NCI-H2171 treated with DMSO at 0.1 percent for 48 hours (cell line): ENCODE data around the gene FANCC.
A peak's percentile ranks its signal among the peaks of the same experiment; 100 is the strongest.

Experiments
- DNase-seq: peaks from one replicate; lab custom pipeline; 2025; lab: John Stamatoyannopoulos, UW

The FANCC gene, protein sequence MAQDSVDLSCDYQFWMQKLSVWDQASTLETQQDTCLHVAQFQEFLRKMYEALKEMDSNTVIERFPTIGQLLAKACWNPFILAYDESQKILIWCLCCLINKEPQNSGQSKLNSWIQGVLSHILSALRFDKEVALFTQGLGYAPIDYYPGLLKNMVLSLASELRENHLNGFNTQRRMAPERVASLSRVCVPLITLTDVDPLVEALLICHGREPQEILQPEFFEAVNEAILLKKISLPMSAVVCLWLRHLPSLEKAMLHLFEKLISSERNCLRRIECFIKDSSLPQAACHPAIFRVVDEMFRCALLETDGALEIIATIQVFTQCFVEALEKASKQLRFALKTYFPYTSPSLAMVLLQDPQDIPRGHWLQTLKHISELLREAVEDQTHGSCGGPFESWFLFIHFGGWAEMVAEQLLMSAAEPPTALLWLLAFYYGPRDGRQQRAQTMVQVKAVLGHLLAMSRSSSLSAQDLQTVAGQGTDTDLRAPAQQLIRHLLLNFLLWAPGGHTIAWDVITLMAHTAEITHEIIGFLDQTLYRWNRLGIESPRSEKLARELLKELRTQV

DNA sequence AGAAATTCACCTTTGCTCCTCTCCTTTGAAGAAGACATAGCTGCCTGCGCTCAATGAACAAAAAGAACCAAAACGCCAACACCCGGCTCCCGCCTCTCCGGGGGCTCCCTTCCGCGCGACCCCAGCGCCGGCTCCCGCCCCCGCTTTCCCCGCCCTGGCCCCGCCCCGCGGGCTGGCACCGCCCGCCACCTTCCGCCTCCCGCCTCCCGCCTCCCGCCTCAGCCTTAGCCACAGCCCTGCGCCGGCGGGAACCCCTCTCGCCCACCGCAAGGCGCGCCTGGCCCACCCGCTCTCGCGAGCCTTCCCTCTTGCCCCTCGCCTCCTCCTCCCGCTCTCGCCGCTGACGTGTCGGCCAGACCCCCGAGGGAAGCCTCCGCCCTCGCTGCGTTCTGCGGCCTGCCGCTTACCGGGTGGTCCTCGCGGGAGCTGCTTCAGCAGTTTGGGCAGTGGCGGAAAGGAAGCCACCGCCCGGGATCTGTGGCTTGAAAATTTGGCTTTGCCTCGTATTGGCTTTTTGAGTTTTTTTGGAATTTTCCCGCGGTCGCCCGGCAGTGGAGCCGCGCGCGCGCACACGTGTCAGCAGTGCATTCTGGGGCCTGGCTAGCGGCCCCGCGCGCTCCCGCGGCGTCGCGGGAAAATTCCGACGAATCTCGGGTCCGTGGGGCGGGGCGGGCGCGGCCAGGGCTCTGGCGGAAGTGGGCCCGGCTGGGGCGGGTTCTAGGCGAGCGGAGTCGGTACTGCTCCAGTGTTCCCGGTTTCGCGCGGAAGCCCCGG is at the start of gene FANCC:
FANCC (minus strand) TSS at position 591 of the 774 bp plus-strand sequence. CDS start 68,418 bp downstream, outside the sequence.
- DNase-seq, result peak; percentile 93

DNA sequence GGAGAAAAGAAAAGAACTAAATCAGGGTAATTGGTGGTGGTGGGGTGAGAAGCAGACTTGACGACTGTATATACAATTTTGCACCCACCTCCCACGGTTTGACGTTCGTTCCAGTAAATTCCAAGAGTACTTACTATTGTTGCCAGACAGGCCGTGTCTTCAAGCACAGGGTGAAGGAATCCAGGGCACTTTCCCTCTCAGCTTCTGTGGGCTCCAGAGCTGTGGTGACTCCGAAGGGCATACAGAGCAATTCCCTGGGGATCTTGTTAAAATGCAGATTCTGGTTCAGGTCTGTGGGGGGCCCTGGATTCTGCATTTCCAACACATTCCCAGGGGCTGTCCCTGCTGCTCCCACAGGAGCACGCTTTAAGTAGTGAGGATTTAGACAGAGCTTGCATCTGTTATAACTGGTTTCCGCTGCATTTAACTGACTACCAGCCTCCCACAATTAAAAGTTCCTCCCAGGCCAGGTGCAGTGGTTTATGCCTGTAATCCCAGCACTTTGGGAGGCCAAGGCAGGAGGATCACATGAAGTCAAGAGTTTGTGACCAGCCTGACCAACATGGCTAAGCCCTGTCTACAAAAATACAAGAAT is 49.3 kb upstream of the FANCC start:
- DNase-seq, result no peak

DNA sequence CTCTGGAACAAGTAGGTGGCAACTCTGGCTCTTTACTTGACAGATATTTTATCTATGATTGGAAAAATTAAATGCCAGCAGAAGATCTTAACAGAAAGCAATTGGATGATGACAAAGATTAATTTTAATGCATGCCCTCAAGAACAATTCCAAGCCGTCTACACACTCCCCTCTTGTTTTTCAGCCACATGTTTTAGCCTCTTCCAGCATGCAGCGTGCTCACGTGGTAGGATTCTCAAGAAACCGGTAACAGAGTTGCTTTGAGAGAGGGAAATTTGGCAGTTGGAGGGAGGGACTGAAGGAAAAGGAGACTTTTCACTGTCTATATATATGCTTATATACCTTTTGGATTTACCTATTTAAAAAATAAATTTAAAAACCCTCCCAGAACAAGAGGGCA is 48.3 kb upstream of the FANCC start:
- DNase-seq, result no peak

DNA sequence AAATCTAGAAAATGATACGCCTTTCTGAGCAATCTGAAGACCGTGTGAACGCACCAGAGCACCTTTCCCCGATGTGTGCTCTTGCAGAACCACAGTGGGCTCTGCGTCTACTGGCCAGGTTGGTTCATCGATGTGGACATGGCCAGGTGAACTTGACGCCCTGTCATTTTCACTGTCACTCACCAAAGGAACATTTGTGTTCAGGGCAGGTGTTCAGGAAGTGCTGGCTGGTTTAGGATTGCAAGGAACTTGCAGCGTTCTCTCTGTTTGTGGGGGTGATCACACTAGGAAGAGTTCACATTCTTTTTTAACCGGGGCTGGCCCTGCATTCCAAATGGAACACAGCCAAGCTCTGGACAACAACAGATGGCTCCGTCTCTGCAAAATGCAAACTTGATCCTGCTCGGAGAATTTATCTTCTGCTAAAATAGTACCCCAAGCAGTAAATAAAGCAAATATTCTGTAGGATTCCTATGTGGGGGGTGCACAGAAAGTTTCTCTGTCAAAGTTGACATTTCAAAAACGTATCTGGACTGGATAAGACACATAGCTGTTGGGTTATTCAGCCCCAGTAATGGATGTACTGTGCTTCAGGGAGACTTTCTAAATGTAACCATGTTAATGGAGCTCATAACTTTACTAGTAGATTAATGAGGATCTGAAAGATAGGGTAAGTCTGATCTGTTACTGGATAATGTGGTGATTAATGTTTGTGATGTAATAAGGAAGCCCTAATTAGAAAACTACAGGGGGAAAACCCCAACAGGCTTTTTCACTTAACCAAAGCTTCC is 45.7 kb upstream of the FANCC start:
- peak; percentile 76 for DNase-seq

DNA sequence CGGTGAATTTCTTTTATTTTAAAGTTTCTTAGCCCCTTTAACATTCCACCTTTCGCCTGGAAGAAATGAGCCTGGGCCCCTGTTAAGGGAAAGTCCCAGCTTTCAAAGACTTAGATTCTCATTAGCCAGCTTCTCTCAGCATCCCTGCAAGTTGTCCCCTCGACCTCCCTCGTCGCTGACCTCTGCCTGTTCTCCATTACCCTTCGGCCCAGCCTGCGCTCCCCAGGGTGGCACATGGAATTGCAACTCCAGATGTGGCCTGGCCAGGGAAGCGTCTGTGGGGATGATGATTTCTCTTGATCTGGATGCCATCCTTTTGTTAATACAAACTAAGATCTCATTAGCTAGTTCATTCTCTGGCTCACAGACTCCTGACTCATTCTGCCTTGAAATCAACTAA is 43.4 kb upstream of the FANCC start:
- DNase-seq, result no peak

DNA sequence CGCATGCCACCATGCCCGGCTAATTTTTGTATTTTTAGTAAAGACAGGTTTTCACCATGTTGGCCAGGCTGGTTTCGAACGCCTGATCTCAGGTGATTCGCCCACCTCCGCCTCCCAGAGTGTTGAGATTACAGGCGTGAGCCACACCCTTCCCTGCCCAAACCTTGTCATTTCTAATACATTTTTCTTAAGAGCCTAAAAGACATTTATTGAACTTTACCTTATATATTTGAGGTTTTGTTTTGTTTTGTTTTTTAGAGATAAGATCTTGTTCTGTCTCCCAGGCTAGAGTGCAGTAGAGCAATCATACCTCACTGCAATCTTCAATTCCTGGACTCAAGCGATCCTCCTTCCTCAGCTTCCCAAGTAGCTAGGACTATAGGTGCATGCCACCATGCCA is 39.8 kb upstream of the FANCC start:
- no peak for DNase-seq

DNA sequence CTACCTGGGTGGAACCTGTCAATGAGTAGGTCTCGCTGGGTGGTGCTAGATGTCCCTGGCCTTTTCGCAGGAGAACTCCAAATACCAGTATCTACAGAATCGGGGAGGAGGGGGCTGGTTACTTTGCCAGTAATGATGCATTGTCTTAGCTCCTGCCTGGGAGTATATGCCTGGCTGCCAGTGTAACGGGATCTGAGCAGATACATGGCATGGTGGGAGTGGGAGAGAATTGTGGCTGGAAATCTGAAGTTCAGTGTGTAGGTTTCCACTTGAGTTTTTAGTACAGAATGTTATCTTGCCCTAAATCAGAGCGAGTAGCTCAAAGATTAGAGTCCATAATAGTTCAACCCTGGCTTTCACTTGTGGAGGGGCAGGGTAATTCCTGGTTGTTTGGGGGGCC is 38.0 kb upstream of the FANCC start:
- DNase-seq, result no peak

DNA sequence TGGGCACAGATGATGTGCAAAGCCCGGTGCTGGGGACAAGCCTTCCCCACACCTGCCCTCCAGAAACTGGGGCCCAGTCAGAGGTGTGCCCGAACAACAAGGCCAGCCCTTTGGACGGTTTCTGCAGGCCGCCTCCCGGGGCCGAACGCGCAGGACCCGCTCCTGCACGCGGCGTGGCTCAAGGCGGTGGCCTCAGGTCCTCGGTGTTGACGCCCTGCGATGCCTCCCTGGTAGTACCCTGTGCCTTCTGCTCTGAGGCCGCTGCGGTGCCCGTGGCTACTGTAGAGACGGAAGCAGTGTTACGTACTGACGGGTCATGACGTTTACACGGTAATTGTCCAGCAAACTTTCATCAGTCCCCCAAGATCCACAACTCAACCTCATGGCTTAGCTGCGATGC is 33.5 kb upstream of the FANCC start:
- DNase-seq, result no peak

DNA sequence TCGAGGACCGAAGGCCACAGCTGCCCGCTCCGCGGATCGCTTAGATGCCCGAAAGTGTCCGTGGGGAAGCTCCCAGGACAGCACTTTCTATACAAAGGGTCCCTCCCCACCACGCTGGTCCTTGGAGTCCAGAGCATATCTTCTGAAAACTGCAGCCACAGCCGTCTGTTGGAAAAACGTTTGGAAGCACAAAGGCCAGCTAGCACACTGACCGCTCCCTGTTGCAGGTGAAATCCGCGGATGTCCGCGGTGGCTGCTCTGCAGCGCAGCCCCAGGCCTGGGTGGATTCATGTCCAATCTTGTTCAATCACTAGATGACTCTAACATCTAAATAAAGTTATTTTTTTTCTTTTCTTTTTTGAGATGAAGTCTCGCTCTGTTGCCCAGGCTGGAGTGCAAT is 32.8 kb upstream of the FANCC start:
- no peak for DNase-seq

DNA sequence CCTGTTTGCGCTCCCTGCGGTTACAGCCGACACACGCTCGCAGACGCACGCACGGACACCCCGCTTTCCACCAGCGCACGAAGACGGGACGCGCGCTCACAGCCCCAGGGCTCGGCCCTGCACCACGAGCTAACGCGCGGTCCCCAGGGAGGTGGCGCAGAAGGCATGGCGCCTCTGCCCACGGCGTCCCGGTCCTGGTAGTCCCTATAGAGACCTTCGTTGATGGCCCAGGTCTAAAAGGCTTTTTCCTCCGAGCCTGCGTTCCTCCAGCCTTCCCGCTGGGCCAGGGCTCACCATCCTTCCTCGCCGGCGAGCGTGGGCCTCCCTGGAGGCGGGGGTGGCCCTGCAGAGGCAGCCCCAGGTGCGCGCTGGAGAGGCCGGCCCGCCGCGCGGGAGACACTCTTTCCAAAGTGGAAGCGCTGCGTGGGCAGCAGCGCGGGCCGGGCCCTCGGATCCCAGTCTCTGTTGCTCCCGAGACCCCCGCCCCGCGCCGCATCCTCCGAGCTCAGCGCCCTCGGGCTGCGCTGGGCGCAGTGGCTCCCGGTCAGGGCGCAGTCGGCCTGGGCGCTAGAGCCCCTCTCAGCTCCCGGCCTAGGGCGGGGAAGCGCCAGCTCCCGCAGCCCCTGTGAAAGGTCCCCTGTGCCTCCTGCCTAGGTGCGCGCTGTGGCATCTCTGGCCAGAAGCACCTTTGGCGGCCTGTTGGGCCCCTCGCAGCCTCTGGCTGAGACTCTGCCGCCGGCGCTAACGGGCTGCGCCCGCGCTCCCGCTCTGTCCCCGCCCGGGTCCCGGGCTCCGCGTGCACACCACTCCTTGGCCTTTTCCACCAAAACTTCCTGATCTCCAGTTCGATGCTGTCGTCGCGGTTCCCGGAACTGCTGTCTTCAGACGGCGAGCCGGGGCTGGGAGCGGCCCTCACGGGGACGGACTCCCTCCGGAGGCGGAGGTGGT is 31.9 kb upstream of the FANCC start:
- no peak for DNase-seq

DNA sequence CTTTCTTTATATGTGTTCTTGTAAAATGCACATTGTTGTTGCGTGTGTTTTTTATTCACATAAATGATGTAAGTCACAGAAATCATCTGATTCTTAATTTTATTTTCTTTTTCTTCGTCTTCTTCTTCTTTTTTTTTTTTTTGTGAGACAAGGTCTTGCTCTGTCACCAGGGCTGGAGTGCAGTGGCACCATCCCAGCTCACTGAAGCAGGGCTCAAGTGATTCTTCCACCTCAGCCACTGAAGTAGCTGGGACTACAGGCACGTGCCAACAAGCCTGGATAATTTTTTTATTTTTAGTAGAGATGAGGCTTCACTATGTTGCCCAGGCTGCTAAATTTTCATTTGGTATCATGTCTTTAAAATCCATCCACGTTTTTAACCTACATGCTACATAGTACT is 28.5 kb upstream of the FANCC start:
- DNase-seq, result no peak

DNA sequence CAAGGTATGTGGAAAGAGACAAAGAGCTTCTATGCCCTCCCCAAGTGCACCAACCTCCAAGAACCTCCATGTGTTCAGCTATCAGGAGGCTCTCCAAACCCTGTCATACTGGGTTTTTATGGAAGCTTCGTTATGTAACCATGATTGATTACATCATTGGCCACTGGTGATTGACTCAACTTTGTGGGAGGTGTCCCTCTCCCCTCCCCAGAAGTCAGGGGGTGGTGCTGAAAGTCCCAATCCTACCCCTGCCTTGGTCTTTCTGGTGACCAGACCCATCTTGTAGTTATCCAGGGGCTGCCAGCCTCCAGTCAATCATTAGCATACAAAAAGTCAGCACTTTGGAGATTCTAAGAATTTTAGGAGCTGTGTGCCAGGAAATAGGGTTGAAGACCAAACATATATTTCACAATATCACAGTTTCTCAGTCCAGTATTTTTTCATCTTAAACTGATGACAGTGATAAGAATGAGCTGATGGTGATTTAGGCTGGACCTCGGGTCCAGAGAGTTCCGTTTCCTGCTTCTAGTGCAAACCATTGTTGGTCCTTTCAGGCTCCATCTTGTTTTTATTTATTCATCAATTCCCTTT is 27.3 kb upstream of the FANCC start:
- DNase-seq, result no peak

DNA sequence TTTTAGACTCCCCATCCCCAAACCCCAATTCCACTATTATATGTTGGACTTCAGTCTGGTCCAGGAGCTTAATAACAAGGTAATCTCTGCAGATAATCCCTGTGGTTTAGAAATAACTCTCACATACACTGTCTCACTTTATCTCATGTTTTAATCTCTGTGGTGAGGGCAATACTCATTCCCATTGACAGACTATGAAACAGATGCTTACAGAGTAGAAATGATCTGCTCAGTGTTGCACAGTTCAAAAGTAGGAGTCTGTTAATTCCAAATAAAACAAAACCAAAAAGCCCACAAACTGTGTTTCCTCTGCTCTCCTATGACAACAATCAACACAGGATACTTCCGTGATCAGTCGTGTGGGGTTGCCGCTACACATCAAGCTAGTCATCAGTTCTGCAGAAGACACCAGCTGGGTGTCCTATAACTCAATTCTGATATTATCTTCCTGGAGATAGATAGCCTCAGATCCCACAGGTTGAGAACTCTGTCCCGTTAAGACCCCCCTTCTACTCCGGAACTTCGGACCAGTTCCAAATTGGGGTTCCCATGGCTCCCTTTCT is 26.3 kb upstream of the FANCC start:
- no peak for DNase-seq

DNA sequence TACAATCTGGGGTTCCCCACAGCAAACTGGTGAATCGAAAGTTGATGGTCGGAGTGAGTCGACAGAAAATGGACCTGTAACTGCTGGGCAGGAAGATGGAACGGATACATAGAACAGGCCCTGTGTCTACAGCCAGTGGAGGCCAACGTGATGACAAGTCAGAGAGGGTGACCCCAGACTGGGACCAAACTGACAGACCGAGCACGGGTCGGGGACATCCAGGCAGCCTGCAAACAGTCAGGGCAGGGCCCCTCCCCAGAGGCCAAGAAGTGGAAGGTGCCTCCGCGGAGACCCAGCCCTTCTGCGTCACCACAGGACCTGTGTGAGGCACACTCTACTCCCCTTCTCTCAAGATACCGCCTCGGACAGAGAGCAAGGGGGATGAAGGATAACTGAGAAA is 25.1 kb upstream of the FANCC start:
- DNase-seq, result no peak

DNA sequence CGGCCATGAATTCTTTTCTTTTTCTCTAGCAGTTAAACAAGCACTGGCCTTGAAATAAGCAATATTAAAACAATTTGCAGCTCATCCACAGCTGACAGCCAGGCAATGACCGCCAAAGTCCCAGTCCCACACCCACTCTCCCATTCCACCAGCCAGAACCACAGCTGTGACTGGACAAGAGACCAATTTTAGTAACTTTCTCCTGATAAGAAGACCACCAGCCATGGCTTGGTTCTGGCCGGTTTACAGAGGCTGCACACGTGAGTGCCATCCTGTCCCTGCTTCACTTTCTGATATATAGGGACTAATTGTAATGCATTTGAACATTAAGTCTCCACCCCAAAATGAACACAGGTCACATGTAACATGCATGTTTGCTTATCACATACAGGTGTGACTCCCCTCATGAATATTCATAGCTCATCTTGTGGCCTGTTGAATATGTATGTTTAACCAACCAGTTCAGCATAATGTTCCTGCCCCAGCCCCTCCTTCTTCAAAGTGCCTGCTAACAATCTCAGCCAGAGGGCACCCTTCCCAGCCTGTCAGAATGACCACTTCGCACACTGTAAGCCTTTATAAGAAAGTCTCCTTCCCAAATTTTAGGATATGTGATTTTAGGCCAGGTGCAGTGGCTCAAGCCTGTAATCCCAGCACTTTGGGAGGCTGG is 23.9 kb upstream of the FANCC start:
- DNase-seq, result no peak

DNA sequence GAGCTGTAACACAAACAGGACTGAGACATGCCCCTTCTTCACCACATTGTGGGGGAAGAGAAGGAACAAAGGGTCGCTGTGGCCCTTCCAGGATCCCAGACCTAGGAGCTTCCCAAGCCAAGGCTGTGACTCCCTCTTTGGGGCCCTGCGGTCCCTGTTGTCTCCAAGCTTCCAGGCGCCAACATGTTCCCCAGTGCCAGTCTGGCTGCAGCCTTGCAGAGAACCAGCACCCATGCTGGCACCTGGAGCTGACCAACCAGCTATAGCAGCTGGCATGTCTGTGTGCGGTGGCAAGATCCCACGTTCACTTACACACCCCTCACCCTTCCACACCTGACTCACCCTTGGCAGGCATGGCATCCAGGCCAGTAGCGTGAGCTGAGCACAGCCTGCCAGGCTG is 20.7 kb upstream of the FANCC start:
- no peak for DNase-seq

DNA sequence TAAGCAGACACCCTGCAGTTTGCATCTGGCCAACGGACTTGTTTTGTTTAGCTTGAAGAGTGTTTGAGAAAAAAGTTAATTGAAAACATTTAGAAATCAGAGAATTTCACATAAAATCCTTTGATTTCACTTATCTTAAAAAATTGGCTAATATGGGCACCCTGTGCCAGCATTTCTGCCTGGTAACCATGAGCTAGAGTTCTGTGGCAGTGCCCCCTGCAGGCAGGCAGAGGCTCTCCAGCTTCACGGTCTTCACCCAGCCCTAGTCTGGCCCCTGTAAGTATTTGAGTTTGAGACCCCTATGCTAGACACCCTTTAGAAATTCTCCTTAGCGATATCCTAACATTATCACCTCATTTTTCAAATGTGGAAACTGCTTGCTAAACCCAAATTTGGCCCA is 18.8 kb upstream of the FANCC start:
- DNase-seq, result no peak

DNA sequence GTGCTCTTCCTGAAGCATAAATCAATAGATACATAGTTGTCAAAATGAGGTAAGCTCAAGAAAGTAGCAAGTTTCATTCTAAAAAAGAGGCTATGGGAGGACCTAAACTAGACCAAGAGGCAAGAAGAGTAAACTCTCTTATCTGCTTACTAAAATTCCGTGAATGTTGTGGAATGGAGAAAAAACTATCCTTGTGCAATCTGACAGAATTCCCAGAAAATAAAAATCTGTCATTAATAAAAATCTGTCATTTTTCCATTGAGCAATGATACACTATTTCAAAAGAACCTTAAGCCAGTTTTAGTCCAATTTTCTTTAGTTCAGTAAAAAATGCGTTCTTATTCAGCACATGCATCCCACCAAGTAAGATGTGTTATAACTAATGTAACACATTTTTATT is 15.9 kb upstream of the FANCC start:
- DNase-seq, result no peak

DNA sequence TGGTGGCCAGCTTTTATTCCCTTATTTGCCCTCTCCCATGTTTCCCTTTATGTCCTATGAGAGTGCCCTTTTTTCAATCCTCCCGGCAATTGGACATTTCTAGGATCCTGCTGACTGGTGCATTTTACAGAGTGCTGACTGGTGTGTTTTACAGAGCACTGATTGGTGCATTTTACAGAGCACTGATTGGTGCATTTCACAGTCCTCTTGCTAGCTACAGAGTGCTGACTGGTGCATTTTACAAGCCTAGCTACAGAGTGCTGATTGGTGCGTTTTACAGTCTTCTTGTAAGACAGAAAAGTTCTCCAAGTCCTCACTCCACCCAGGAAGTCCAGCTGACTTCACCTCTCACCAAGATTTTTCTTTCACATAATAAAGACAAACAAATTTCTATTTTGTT is 15.4 kb upstream of the FANCC start:
- DNase-seq, result no peak
